ENCODE data around the gene WDR49. TPM values are rescaled to one million over a fixed set of nuclear protein-coding genes. Genes with fewer than 3 reads are reported as not detected.

The WDR49 gene
- total RNA-seq, 1 experiment from 2014 or later: 0.34 TPM

- no TSS peak for BruUV-seq (replicated peaks)
- no peaks in the 10 kb centered on the region for H3K36me3 ChIP-seq (ENCODE audit: control insufficient read depth in 1 of 2, insufficient read depth in 2 of 2, low read length in 2 of 2)
- ChIA-PET RAD21 (ENCODE audit: low non-redundant PET in 1 of 2, low total read pairs in 2 of 2, uncharacterized antibody in 2 of 2, unreplicated experiment in 2 of 2) (no interaction called here), CTCF (no interaction called here), POLR2A (no interaction called here)
- intact Hi-C loops (cut with micrococcal nuclease): no loop called here
- no peaks in the 10 kb centered on the region for H4K20me1 ChIP-seq (ENCODE audit: insufficient read depth)
- no peak overlapping the region for H3K4me2 ChIP-seq (ENCODE audit: low read length)
- no peak overlapping the region for H2AFZ ChIP-seq (ENCODE audit: low read depth, low read length, poor library complexity, severe bottlenecking)
- no peak overlapping the region for H3K27ac ChIP-seq (ENCODE audit: low read depth, low read length)
- H3K9ac ChIP-seq (ENCODE audit: low read length): no peak overlapping the region
- H3K9me3 ChIP-seq (ENCODE audit: control insufficient read depth in 1 of 2, insufficient read depth in 1 of 2, low read depth in 1 of 2, low read length in 2 of 2): no peaks in the 10 kb centered on the region
- no peaks in the 10 kb centered on the region for H3K4me1 ChIP-seq (ENCODE audit: control insufficient read depth in 1 of 2, insufficient read depth in 2 of 2, low read length in 2 of 2)
- no peaks in the 10 kb centered on the region for H3K9me2 ChIP-seq (ENCODE audit: insufficient read depth)
- ATAC-seq (no peak), DNase-seq (ENCODE audit: low read depth, low spot score) (no peak)
- no peak overlapping the region for H3K4me3 ChIP-seq (replicated peaks in 1 of 2; ENCODE audit: low read depth in 1 of 2, low read length in 2 of 2)
- H3K27me3 ChIP-seq (ENCODE audit: insufficient read depth, low read length): no peaks in the 10 kb centered on the region
- TF ChIP-seq ZFX (IDR thresholded peaks at IDR 0.05) (no peak), POLR2AphosphoS5 (IDR thresholded peaks at IDR 0.05; ENCODE audit: low read depth, low read length) (no peak), SRF (IDR thresholded peaks at IDR 0.05; ENCODE audit: low read depth) (no peak), SIN3A (IDR thresholded peaks at IDR 0.05; ENCODE audit: low read depth) (no peak), SP1 (IDR thresholded peaks at IDR 0.05; ENCODE audit: low read depth) (no peak), EZH2 (IDR thresholded peaks at IDR 0.05) (no peak), POLR2A (IDR thresholded peaks at IDR 0.05; ENCODE audit: borderline replicate concordance, extremely low read depth, insufficient read depth, insufficient read length) (no peak)
- no peaks in the 10 kb centered on the region for H3K79me2 ChIP-seq (ENCODE audit: insufficient read depth, low read length)
These were observed 151.3 kb downstream of the WDR49 start for GRCh38 chr3:167502401-167502800.

DNA sequence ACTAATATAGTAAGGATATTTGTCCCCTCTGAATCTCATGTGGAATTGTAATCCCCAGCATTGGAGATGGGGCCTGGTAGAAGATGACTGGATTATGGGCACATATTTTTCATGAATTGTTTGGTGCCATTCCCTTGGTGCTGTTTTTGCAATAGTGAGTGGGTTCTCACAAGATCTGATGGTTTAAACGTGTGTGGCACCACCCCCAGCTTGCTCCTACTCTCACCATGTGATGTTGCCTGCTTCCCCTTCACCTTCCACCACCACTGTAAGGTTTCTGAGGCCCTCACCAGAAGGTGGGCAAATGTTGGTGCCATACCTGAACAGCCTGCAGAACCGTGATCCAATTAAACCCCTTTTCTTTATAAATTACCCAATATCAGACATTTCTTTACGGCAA lies 151.8 kb downstream of the WDR49 start:
- ATAC-seq (no peak), DNase-seq (ENCODE audit: low read depth, low spot score) (no peak)
- H3K4me2 ChIP-seq (ENCODE audit: low read length): no peak overlapping the region
- H3K4me1 ChIP-seq (ENCODE audit: control insufficient read depth in 1 of 2, insufficient read depth in 2 of 2, low read length in 2 of 2): no peaks in the 10 kb centered on the region
- CTCF ChIA-PET: no interaction called here
- BruUV-seq (replicated peaks): no TSS peak
- H3K9me2 ChIP-seq (ENCODE audit: insufficient read depth): no peaks in the 10 kb centered on the region
- RAD21 ChIA-PET (ENCODE audit: low non-redundant PET in 1 of 2, low total read pairs in 2 of 2, uncharacterized antibody in 2 of 2, unreplicated experiment in 2 of 2): no interaction called here
- no peaks in the 10 kb centered on the region for H3K79me2 ChIP-seq (ENCODE audit: insufficient read depth, low read length)
- H3K9ac ChIP-seq (ENCODE audit: low read length): no peak overlapping the region
- H3K36me3 ChIP-seq (ENCODE audit: control insufficient read depth in 1 of 2, insufficient read depth in 2 of 2, low read length in 2 of 2): no peaks in the 10 kb centered on the region
- H3K4me3 ChIP-seq (replicated peaks in 1 of 2; ENCODE audit: low read depth in 1 of 2, low read length in 2 of 2): no peak overlapping the region
- TF ChIP-seq EZH2phosphoT487 (IDR thresholded peaks at IDR 0.05; ENCODE audit: borderline replicate concordance) (no peak), TCF7L2 (IDR thresholded peaks at IDR 0.05; ENCODE audit: borderline replicate concordance, extremely low read depth, insufficient read depth, insufficient read length) (no peak)
- TF ChIP-seq, protein P1, sequence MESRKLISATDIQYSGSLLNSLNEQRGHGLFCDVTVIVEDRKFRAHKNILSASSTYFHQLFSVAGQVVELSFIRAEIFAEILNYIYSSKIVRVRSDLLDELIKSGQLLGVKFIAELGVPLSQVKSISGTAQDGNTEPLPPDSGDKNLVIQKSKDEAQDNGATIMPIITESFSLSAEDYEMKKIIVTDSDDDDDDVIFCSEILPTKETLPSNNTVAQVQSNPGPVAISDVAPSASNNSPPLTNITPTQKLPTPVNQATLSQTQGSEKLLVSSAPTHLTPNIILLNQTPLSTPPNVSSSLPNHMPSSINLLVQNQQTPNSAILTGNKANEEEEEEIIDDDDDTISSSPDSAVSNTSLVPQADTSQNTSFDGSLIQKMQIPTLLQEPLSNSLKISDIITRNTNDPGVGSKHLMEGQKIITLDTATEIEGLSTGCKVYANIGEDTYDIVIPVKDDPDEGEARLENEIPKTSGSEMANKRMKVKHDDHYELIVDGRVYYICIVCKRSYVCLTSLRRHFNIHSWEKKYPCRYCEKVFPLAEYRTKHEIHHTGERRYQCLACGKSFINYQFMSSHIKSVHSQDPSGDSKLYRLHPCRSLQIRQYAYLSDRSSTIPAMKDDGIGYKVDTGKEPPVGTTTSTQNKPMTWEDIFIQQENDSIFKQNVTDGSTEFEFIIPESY (IDR thresholded peaks at IDR 0.05; ENCODE audit: extremely low read depth, insufficient replicate concordance, low read length): no peak
- H3K27ac ChIP-seq (ENCODE audit: low read depth, low read length): no peak overlapping the region
- POLR2A ChIA-PET: no interaction called here
- no peaks in the 10 kb centered on the region for H4K20me1 ChIP-seq (ENCODE audit: insufficient read depth)
- no peaks in the 10 kb centered on the region for H3K27me3 ChIP-seq (ENCODE audit: insufficient read depth, low read length)
- H2AFZ ChIP-seq (ENCODE audit: low read depth, low read length, poor library complexity, severe bottlenecking): no peak overlapping the region
- intact Hi-C loops (cut with micrococcal nuclease): no loop called here
- H3K9me3 ChIP-seq (ENCODE audit: control insufficient read depth in 1 of 2, insufficient read depth in 1 of 2, low read depth in 1 of 2, low read length in 2 of 2): no peaks in the 10 kb centered on the region
